ENCODE measurements around the gene DACT2.
"Not testable (repeated sequence)": the region's sequence is repeated elsewhere in the genome, so short reads cannot be mapped to it uniquely, and the experiment has no call there.

Gene DACT2

DNA sequence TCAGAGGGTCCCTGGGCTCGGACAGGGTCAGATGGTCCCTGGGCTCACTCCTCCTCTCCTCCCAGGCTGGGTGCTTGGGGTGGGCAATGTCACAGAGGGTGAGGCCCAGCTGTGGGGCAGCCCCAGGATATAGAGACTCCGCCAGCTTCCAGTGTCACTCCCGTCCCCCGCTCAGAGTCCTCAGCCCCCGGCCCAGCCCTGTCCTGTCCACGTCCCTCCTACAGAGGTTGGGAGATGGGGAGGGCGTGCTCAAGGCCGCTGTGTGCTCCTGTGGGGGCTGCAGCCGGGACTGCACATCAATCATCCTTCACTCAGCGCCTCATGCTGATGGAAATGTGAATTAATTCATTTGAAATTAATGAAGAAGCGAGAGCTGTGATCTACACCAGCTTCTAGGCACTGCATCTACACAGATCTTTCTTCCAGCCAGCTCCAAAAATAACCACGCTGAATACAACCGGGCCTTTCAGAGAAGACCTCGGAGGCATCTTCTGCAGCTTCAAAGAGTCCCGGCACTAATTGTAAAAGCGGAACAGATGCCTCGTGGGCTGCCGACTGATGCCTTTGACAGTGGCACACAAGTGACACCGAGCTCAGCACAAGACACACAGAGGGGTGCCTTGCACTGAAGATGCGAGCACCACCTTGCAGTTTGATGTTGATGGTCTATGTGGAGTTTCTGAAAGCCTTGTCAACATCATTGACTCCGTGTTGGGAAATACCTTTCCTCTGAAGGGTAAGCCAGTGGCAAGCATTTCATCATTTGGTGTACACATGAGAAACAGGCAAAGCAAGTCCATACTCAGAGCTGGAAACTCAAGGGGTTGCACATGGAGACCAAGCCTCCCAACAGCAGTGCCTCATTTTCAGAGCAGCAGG lies 39.3 kb downstream of the DACT2 start:
- no peak for DNase-seq

DNA sequence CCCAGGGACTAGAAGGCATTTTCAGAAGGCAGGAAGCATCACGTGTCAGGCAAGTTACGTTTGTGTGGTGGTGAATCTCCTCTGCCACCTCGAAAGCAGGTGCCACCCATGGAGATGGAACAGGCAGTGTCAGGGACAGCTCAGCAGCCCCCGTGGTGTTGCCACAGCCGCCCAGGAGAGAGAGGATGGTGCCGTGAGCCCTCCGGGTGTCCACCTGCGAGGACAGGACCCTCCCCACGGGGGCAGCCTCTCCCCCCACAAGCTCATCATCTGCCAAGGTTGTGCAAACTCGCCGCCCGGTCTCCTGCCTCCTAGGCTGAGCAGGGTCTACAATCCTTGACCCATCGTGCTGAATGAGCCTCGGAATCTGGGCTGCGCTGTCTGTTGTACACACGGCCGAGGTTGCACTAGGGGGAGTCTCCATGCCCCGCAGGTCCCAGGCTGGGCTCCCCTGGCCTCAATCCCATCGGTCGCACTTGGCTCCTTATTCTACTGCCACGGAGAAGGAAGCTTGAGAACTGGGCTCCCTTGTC lies 40.1 kb downstream of the DACT2 start:
- no peak for DNase-seq

DNA sequence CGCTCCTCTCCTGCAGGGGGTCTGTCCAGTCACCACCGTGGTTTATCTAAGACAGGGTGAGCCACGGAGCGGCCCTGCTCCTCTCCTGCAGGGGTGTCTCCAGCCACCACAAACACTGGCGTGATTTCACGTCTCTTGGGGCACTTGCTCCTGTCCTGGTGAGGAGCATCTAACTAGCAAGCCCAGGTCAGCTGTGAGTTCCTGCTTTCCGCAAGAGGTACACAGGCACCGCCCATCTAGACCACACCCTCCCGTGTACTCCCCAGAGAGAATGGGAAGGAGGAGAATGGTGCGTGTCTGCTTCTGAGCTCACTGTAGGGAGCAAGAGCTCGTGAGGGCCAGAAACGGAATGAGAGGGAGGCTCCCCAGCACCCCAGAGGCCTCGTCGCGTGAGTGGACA lies 40.7 kb downstream of the DACT2 start:
- DNase-seq, result no peak

DNA sequence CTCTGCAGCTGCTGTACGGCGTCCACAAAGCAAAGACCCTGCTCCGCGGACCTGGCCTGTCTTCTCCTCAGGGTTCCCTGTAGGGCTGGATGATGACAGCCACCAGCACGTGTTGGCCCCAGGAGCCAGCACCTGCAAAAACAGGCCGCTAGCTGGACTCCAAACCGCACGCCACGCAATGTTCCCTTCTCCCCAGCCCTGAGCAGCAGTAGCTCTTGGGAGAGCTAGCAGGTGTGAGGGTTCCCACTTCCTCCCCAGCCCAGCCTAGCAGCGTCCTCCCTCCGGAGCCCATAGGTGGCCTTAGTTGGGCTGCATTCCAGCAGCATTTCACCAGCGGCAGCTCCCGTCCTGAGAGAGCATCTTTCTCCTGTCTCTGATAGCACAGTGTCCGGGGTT lies 42.3 kb downstream of the DACT2 start:
- no peak for DNase-seq

DNA sequence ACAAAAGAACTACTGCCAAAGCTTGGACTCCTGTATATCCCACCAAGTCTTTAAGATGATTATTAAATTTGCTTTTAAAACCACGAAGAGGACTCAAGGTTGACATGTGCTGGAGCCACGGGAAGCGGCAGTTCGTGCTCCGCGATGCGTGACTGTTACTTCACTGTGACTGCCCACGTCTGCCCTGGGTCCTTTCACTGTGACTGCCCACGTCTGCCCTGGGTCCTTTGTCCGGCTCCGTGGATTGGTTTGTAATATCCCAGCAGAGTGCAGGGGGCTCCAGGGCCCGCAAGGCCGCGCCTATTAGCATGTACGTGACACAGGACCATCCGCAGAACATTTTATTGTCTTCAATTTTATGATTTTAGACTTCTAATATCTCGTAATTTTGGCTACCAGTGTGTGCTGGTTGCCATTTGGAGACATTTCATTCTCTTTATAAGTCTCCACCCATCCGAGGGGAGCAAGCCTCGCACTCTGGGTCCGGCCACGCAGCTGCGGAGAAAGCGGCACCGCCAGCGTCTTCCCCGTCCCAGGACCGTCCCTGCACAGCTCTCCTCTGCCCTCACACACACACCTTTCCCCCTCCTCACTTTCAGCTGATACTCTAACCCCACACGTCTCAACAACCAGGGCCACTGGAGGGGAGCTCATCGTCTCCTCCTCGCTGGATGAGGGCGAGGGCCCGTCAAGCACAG lies 42.9 kb downstream of the DACT2 start:
- no peak for DNase-seq

DNA sequence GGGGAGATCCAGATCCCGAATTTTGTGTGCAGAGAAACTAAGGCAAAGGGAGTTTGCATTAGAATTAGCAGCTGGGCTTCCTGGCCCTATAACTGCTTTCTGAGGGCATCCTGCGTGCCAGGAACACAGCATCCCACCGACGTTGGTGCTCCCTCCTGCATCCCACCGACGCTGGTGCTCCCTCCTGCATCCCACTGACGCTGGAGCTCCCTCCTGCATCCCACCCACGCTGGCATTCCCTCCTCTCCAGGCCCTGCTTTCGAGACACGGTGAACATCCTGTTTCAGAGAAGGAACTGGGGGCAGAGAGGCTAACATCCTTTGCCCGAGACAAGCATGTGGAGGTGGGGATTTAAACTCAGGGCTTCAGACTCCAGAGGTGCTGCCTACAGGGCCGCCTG lies 44.4 kb downstream of the DACT2 start:
- no peak for DNase-seq

DNA sequence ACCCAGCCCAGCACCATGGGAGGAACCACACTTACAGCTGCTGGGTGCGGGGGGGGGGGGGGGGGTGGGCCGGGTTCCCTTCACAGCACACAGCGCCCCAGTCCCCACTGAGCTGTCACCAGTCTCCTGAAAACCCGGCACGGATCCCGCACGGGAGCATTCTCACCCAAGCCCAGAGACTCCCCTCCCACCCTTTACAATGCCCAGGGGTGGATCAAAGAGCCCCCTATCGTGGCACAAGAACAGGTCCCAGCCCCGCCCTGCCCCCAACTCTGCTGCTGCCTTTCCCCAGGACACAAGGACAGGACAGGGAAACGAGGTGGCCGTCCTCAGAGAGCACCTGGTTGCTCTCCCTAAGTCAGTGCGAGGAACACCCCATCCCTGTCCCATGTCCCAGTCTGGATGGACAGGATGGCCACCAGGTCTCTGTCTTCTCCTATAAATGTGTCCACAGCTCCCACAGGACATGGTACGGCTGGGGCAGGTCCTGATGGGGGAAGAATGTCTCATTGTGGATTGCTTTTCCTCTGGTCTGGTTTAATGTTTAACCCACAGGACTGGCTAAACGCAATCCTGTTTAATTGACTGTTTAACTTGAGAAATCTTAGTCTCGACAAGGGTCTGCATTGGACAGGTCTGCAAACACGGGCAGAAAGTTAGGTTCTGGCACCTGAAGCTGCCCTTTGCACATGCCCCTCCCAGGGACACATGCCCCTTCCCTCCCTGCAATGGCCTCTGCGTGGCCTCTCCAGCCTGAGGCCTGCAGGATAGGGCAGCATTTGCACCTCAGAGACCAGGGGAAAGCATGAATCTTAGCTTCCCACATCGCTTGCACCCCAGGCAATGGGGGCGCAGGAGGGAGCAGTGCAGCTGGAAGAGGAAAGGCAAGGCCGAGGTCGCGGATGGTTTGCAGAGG lies 45.3 kb downstream of the DACT2 start:
- no peak for DNase-seq

DNA sequence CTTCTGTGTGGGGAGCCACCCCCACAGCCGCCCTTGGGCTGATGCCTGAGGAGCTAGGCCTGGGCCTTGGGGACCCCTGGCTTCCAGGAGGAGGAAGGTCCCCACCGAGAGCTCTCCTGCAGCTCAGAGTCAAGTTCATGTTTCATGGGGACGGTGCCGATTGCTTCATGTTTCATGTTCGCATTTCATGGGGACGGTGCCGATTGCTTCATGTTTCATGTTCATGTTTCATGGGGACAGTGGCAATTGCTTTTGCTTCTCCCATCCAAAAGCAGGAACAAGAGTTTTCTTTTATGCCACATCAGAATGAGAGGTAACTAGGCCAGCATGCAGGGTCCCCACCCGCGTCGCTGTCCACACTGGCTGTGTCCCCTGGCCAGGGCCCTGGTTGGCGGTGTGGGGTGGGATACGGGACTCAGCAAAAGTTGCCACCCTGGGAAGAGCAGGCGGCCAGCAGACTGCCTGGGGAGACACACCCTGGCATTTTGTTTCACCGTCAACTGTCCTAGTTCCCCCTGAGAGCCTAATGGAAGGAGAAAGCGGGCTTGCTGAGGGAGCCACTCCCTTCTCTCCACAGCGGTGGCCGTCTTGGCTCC lies 46.0 kb downstream of the DACT2 start:
- DNase-seq, result no peak

DNA sequence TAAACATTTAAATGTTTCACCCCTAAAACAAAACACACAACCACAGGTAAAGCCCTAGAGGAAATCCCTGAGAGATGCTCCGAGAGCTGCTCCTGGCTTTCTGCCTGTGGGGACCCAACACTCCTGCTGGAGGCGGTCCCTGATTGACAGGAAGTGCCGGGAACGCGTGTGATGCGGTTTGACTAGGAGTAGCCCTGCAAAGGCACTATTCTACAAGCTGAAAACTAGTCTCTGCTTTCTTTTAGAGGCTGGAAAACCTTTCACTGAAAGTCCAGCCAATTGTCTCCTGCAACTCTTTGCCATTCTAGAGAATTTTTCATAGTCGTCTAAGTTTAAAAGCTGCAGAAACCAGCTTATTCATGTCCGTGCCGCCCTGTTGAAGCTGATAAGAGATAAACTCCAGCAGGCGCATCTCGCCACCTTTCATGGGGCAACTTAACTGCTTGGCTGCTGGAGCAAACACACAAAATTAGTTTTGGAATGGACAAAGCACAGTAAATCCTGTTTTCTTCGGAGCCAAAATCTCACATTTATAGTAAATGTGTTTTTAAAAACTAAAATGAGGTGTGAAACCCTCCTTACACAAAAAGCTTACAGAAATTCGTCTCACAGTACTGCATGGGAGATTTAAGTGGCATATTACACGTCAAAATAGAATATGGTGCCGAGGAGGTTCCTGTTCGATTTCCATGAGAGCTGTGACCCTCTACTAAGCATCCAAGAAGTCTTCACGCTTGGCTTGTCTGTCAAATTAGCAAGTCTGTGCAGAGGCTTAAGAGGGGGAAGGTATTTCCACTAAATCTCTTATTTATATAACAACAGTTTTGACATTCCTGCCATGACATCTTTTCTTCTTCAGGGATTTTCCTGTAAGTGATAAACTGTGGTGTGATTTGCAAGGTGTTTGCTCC lies 46.9 kb downstream of the DACT2 start:
- DNase-seq, result no peak

DNA sequence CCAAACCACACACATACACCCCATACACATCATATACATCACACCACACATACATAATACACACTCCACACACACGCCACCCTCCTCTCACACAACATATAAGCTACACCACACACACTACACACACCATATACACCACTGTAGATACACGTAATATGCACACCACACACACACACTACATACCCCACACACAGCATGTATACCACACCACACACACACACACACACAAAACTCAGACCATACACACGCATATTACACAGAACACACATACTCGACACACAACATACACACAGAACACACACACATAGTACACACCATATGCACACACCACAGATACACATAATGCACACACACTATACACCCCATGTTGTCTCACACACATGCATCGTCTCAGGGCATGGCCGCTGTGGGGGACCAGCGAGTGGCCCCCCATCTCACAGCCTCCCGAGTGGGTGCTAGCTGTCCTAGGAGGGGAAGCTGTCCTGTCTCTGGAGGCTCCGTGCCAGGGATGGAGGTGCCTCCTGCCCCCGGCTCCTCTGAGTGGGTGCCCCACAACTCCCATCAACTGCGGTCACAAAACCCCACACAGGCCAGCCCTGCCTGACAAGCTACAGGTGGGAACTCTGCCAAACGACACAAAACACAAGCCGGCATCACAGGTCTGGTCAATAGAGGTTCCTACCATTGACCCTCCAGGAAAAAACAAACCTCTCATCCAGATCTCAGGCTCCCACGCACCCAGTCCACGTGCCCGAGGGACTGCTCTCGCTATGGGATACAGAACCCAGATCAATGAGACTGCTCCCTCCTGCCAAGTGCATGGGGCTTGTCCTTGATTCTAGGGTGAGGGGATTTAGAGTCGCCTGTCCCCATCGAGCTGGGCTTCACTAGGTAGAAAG lies 49.1 kb downstream of the DACT2 start:
- DNase-seq, result no peak

DNA sequence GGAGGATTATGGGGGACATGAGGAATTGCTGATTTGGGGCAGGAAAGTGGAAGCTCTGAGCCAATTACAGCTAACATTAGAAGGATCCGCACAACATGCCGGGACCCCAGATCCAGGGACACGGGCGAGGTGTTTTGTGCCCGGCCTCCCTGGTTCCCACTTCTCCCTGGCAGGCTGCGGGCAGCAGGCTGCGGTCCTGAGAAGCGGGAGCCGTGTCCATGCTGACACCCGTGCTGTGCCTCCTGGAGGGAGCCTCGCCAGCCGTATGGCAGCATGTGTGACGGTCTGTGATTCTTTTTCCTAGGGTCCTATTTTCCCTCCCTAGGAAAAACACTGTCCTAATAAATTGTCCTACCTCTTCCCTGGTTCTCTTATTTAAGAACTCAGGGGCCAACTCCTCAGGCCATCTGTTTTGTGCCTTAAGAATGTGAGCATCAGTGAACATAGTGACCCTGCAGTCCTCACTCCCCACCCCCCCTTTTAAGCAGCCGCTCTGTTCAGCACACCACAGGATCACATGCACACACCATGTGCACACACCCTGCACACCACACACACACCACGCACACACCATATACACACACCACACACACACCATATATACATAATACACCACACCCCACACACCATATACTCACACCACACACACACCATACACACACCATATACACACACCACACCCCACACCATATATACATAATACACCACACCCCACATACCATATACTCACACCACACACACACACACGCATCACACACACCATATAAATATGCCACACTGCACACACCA lies 49.9 kb downstream of the DACT2 start:
- DNase-seq, result no peak

DNA sequence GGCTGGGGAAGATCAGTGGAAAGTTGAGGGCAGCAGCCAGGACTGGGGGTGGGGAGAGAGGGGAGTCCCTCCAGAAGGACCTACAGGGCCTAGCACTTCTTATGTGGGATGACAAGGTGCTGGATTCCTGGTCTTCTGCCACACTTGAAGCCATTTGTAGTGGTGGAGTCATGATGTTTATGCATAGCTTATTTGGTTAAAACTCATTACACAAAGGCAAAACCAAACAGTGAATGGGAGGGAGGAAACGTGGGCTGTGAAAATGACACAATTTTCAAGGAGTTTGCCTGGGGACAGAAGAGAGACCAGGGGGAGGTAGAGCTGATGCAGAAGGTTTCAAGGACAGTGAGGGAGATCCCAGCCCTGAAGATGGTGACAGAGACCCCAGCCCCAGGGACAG lies 50.8 kb downstream of the DACT2 start:
- no peak for DNase-seq

DNA sequence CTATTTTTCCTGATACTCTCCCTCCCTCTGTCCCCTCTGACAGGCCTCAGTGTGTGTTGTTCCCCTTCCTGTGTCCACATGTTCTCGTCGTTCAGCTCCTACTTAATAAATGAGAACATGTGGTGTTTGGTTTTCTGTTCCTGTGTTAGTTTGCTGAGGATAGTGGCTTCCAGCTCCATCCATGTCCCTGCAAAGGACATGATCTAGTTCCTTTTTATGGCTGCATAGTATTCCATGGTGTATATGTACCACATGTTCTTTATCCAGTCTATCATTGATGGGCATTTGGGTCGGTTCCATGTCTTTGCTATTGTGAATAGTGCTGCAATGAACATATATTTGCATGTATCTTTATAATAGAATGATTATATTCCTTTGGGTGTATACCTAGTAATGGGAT lies 51.8 kb downstream of the DACT2 start:
- DNase-seq, result not testable (repeated sequence)

DNA sequence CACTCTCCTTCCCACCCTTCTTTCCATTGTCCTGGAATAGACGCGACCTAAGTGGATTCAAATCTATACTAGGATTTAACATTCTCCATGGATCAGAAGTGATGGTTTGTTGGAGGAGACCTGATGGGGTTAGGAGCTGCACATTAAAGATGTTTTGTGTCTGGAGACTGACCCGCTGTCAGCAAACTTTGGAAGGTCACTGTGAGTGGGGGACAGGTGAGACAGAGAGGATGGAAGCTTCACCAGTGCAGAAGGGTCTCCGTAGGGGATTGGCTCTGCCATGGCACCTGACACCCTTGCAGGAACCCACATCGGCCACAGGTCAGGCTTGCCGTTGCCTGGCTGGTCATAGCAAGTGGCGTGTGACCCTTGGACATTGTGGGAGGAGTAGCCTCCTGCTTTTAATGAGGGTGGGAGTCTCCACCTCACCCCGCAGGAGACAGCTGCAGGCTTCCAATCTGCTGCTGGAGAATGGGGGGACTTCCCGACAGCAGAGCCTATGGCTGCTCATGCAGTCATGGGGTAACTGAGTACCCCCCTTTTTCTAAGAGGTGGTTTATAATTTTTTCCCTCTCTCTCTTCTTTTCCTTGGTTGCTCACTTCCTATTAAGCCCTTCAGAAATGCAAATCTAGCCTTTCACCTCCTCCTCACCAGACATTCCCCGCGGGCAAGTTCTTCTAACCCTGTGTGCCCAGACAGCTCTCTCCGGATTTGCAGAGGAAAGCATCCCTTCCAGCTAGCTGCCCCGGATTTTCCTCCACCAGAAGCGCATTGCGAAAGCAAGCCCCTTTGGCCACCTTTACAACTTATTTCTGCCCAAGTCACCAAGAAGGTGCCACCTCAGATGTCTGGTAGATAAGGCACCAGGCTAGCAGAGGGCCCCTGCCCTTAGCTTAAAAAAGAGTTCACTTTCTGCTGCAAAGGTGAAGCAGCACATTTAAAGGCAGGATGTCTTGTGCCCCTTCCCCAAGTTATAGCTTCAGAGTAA lies 53.5 kb downstream of the DACT2 start:
- DNase-seq, result no peak

DNA sequence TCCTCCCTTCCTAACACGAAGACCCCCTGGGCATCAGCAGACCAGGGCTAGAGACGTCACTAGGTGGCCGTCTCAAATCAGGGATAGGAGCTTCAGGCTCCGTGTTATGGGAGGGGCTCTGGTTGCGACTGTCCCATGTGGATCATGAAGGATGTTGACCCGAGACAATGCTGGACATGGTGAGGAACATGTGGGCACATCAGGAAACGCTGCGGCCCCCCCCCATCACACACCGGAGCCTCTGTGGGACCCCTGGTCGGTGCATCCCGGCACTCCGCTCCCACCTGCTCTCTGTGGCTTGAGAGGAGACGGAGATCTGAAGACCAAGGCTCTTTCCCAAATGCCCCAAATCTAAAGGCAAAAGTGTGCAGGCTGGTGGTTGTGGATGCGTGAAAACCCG lies 54.2 kb downstream of the DACT2 start:
- no peak for DNase-seq

DNA sequence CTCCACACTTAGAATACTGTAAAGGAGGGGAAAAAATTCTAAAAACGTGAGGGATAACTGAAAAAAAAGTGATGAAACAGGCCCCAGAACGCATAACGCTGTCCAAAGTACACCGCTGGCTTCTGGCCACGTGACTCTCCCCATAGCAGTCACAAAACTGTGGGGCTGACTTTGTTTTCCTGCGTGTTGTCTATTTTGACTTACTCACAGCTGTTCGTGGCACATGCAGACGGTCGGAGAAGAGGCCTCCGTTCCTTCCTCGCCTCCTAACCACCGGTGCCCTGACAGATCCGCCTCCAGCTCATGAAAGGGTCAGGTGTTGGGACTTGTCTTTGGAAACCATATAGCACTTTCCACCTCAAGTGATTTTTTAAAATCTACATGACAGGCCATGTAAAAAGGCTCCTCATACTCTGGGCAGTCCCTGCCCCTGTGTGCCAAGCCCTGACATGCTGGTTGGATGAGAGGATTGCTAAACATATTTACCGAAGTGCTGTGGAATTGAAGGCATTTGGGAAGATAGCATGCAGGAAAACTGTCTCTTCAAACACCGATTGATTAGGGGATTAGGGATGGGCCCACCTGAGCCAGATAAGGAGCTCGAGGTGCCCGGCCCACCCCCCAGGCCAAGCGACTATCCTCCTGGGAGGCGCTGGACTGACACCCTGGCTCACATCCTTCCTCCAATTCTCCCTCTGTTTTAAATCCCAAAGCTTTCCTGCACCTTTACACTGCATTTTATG lies 54.8 kb downstream of the DACT2 start:
- no peak for DNase-seq

DNA sequence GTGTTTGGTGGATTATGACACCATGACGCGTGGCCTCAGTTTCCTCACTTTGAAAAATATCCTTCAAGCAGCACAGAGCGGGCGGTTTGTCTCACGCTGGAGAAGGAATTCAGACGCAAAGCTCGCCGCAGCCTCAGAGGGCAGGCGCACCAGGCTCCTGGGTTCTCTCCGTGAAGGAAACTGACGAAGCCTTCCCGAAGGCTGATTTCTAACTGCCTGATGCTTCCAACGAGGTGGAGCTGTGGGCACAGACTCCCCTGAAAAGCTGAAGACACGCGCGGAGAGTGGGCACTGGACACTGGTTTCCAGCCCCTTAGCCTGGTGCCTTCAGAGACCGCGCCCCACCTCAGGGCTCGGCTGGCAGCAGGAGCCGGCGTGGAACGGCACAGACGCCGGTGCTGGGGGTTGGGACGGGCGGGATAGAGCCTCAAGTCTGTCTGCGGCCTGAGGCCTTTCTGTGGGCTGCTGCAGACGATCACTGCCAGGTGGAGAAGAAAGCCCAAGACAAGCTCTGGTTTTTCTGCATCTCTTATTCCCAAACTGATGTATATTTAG lies 56.1 kb downstream of the DACT2 start:
- DNase-seq, result no peak

Data from EL (cell line).